HTERT RPE-1 (cell line): ENCODE results near the gene ZKSCAN5.
"Not testable (repeated sequence)": the region's sequence is repeated elsewhere in the genome, so short reads cannot be mapped to it uniquely, and the experiment has no call there.

ENCODE experiments used
- in situ Hi-C: fragments of 300-500 bp; cut with MboI; formaldehyde crosslinking; loops from 4 replicates; pipeline ENCODE4 v1.14.3; 2020; ENCODE audit warnings: low sequenced_read_pairs

Gene ZKSCAN5

DNA sequence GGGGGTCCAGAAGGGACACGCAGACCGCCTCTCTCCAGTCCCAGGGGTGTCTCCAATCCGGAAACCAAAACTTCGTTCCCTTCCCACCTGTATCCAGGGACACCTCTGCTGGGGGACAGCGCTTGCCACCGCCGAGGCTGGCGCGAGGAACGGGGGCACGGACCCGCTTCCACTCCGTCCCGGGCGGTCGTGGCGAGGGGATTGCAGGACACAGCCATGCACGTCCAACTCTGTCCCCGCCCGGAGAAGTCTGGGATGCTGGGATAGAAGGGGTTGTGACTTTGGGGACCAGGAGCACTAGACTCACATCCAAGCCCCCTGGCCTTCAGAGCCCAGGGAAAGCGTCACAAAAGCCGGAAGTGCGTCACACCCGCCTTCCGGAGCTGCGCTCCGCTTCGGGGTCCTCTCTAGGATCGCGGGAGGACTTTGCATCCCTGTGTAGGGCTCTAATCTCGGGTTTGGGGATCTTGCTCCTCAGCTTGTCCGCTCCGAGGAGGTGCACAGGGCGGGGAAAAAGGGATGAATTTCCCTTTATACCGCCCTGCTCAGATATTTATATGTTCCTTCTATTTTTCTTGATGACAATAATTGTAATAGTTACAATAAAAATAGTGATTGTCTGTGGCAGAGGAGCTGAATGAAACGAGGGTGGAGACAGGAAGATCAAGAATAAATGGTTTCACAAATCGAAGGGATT, 47.5 kb downstream of the ZKSCAN5 start, which contains the start of gene FAM200A:
FAM200A (minus strand) TSS at position 348 of the 697 bp plus-strand sequence. CDS start 3,707 bp downstream, outside the sequence.
- in situ Hi-C loops: no loop called here

DNA sequence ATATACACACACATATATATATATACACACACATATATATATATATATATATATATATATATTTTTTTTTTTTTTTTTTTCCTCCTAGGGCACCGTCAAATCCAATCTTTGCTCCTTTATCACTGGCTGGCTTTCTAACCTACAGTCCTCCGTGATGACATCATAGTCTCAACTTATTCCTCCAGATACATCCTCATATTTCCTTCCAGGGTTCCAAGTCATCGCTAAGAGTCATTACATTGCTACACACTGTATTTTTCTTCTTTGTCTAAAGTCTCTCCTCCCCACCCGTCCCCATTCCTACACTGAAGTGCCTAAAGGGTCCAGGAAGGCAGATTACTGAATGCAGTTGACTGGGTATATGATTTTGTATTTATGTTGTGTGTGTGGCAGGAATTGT, 48.6 kb downstream of the ZKSCAN5 start:
- in situ Hi-C loops: no loop called here

DNA sequence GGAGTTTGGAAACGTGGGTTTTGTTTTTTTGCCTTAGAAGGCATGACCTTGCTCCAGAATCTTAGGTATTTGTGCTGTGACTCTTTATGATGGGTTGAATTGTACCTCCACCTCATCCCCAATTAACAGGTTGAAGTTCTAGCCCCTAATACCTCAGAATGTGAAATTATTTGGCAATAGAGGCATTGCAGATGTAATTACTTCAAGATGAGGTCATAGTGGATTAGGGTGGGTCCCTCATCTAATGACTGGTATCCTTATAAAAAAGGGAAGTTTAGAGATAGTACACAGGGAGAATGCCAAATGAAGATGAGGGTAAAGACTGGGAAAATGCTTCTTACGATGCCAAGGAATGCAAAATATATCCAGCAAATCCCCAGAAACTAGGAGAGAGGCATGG, 50.5 kb downstream of the ZKSCAN5 start:
- in situ Hi-C loops: no loop called here

DNA sequence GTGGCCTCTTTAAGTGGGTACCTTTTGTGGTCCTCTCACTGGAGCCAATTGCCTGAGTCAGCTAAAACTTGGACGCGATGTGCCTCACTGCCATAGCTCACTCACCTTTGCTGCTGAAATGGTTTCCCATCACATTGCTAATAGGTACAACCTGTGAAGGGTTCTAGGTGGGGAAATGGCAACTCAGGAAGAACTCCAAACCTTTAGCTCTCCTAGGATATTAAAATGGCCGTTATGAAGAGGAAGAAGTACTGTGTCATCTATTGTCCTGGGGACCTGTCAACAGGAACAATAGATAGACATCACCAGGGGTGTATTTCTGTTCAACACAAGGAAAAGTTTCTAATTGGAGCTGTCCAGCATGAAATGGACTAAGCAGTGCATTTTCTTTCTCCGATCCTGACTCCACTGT, 52.7 kb downstream of the ZKSCAN5 start:
- in situ Hi-C loops: no loop called here

DNA sequence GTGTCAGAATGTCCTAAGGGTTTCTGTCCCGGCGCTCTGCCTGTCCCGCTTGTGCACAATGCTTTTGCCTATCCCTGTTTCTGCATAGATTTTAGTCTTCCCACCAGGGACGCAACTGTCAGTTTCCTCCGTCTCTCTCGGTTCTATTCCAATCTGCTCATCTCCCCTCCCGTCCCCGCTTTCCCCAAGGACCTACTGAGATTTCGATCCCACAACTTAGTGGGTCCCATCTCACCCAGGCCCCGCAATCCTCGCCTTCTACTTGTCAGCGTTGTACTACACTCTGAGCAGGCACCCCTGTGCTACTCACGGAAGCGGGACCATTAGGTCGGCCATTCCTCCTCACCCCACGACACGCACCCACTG, 53.5 kb downstream of the ZKSCAN5 start:
- in situ Hi-C loops: no loop called here

DNA sequence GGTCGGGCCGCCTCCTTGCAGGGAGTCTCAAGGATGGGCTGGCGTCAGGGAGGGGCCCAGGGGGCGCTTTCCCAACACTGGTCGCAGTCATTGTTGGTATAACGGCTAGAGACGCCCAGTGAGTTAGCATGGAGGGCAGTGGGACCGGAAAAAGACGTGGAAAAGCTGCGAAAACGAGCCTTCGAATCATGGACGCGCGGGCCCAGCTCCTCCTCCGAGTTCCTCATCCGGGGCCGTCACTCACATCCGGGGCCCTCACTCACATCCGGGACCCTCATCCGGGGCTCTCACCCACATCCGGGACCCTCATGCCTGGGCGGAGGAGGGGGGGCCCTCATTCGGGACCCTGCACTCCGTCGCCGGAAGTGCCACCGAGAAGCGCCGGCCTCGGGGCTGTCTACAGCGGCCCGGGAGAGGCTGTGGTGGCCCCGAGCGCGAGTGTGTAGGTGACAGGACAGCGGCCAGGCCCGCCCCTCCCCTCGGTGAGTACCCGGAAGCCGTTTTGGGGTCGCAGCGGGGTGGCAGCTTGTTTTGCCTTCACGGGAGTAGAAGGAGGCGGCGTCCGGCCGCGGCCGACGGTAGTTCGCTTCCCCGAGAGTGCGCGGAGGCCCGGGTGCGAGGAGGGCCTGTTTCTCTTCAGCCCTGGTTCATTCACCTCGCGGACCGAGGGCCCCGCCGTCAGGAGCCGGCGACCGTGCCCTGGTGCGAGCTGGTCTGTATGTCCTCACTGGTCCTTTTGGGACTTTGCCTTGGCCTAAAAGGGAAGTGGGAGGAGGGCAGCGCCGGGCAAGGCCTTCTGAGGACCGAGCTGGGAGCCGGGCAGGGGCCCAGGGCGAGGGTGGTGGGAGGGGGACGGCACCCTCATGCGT, 54.1 kb downstream of the ZKSCAN5 start, which contains the start of gene ZNF655:
ZNF655 (plus strand) TSS at position 337 of the 869 bp plus-strand sequence. CDS start 1,918 bp downstream, outside the sequence.
- in situ Hi-C loops: no loop called here

DNA sequence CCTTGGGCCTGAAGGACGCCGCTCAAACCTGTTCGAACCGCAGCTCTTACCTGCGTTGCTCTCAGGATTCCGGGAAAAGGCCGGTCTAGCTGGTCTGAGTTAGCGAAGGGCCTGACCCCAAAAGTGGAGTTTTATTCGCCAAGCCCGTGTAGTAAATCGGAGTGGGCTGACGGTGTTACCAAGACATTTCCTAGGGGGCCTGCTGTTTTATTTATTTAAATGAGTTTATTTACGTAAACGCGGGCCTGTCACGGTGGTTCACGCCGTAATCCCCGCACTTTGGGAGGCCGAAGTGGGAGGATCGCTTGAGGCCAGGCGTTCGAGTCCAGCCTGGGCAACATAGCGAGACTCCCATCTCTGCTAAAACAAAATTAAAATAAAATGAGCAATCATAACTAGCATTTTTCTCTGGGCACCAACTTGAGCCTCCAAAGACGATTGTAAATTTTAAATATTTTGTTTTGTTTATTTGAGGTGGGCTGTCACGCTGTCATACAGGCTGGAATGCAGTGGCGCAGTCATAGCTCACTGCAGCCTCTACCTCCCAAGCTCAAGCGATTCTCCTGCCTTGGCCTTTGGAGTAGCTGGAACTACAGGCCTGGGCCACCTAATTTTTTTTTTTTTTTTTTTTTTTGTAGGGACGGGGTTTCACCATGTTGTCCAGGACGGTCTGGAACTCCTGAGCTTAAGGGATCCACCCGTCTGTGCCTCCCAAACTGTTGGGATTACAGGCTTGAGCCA, 54.9 kb downstream of the ZKSCAN5 start:
- in situ Hi-C loops: no loop called here

DNA sequence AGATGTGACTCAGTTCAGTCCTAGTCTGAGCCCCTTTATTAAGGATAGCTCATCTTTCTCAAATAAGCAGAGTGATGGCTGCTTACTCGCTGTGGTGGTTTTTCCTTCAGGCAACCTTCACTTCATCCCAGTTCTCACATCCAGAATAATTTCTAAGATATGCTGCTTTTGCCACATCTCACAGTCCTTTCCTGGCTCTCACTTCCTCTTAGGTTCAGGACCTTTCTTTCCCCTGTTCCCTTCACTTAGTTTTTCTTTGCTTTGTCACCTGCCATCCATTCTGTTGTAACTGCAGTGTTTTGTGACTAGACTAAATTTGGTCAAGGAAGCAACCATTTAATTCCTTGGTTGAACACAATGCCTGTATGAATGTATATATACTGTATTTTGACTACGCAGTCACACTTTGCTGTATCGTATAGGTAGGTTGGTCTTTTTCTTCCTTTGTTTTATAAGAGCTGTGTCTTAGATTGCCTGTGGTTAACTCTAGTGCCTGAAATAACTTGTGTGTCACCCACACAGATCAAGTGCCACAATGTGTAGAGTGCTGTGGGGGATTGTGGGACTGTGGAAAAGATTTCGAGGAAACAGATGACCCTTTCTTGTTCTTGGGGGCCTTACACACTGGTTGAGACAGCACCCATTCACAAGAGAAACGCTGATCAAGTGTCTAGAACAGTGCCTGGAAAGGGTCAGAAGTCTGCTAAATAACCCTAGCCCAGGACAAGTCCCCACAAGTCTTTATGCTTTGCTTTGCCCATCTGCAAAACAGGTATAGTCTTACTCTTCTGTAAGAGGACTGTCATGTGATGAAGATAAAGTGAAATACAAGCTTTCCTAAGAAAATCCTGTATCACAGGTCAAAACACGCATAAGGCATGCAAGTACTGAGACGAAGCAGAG, 56.6 kb downstream of the ZKSCAN5 start:
- in situ Hi-C loops: no loop called here

DNA sequence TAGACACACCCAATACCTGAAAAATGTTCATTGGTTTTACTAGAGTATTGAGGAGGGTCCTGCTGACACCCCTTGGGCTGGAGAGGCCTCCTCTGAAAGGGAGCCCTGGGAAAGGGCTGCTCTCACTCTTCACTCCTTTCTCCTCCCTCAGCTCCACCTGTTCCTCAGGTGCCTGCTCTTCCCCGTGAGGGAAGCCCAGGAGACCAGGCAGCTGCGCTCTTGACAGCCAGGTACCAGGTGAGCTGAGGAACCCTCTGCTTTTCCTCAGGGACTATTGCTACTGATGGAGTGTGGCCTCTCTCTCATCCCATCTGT, 57.2 kb downstream of the ZKSCAN5 start:
- in situ Hi-C loops: no loop called here

DNA sequence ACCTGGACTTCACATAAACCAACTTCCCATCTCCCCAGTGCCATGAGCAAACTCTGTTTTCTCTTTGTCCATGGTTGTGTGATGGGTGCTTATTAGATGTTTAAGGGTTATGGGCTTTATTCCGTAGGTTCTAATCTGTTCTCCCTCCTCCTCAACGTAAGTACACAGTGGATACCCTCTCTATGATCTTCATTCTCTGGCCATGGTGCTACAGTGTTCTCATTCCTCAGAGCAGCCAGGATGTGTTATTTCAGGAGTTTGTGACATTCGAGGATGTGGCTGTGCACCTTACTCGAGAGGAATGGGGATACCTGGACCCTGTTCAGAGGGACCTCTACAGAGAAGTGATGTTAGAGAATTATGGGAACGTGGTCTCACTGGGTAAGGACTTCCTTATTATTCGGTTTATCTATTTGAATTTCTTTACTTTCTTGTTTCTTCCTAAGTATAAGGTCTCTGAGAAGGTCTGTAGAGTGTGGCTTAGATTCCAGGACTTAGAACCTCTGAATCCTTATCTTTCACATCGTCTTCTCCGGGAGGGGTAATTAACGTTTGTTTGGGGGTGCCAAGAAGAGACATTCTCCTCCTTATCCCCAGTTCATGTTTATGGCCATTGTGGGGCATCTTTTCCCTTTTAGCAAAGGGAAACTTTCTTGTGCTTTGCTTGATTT, 57.8 kb downstream of the ZKSCAN5 start:
- in situ Hi-C loops: no loop called here

DNA sequence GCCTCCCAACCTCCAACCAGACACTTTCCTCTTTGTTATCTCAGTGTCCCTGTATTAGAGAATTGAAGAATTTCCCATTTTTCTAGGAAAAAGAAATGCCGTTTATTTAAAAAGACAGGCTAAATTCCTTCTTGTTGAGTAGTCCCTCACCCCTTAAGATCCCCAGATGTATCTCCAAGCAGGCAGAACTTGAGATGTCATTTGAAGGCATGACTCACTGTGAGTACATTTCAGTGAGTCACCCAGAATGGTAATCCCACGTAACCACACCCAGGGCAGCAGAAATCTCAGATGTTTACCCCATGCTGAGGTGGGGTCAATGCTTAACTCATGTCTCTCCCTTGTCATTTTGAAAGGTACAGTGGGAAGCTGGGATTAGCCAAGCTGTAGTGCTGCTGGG, 58.4 kb downstream of the ZKSCAN5 start:
- in situ Hi-C loops: no loop called here

DNA sequence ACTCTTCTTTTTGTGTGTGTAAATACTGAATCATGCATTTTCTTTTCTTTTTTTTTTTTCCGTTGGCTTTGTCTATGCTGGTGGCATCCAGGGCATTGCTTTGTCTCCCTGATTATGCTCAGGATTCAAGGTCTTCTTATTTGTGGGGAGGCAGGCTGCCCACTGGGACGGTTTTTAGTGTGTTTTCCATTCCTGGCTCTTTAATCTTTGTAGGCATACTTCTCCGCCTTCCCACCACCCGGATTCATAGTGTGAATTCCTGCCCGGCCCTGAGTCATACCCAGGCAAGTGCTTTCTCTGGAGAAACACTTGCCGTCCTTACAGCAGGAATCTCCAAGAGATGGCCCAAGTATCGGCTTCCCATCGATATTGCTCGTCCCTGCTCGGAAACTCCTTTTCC, 59.2 kb downstream of the ZKSCAN5 start:
- in situ Hi-C loops: no loop called here

DNA sequence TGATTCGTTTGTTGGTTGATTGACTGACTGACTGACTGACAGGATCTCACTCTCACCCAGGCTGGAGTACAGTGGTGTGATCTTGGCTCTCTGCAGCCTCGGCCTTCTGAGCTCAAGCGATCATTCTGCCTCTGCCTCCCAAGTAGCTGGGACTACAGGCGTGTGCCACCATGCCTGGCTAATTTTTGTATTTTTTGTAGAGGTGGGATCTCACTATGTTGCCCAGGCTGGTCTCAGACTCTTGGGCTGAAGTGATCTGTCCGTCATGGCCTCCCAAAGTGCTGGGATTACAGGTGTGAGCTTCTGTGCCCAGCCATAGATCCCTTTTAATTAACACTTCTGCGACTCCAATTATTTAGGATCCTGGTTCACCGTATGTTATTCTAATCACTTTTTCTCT, 64.3 kb downstream of the ZKSCAN5 start:
- in situ Hi-C loops: not testable (repeated sequence)

DNA sequence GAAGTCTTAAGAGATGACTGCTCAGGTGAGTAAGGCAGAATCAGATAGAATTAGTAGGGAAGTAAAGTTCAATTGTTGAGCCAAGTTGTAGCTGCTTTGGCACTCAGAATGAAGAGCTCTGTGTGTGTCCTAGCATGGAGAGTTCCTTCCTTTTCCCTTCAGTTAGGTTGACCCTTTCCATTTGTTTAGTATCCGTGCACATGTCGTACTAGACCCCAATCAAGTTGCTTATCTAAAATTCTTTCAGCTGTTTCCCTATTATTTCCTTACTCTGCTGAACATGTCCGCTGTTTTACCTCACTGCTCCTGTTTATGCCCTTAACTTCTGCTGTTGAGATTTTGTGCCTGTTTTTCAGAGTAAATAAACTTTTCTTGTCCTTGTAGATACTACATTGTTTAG, 67.3 kb downstream of the ZKSCAN5 start:
- in situ Hi-C loops: no loop called here

DNA sequence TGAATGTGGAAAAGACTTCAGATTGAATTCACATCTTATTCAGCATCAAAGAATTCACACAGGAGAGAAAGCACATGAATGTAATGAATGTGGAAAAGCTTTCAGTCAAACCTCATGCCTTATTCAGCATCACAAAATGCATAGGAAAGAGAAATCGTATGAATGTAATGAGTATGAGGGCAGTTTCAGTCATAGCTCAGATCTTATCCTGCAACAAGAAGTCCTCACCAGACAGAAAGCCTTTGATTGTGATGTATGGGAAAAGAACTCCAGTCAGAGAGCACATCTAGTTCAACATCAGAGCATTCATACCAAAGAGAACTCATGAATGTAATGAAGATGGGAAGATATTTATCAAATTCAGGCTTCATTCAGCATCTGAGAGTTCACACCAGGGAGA, 68.8 kb downstream of the ZKSCAN5 start:
- in situ Hi-C loops: no loop called here

DNA sequence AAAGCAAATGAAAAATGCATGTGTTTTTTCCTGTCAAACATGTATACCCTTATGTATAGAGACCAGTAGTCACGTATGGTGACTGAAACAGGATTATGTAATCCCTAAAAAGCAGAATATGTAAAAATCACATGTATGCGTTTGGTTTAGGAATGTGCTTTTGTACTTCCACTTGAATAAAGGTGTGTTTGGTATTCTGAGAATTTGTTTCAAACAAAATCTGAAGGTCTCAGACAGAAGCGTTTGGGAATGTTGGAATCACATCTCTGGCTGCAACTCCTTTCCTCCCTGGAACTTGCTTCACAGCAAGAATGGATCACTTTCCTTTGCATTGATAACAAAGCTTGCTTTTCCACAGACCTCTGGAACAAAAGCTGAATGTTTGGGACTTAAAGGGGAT, 71.8 kb downstream of the ZKSCAN5 start:
- in situ Hi-C loops: no loop called here

DNA sequence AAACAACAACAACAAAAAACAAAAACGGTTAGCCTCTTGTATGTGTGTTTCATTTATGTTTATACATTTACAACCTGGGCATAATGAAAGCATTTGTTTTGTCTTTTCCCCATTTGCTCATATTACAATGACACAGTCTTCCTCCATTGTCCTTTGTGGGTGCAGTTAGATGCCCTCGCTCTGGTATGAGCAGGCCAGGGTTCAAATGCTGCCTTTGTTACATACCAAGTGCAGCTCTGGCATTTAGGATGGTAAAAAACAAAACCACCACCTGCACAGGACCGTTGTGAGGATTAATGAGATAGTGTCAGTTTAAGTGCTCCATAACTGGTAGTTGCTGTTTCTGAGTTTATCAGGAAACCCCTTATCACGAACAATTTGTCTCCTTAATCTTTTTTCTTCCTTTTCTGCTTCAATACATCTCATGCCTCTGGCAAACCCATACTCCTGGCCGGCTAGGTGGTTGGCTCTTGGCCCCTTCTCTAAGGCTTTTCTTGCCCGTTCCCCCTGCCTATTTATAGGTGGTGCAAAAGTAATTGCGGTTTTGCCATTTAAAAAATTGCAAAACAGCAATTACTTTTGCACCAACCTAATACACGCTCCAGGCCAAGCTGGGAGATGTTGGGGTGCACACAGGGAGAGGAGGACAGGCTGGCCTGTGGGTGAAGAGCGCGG, 75.0 kb downstream of the ZKSCAN5 start:
- in situ Hi-C loops: no loop called here

DNA sequence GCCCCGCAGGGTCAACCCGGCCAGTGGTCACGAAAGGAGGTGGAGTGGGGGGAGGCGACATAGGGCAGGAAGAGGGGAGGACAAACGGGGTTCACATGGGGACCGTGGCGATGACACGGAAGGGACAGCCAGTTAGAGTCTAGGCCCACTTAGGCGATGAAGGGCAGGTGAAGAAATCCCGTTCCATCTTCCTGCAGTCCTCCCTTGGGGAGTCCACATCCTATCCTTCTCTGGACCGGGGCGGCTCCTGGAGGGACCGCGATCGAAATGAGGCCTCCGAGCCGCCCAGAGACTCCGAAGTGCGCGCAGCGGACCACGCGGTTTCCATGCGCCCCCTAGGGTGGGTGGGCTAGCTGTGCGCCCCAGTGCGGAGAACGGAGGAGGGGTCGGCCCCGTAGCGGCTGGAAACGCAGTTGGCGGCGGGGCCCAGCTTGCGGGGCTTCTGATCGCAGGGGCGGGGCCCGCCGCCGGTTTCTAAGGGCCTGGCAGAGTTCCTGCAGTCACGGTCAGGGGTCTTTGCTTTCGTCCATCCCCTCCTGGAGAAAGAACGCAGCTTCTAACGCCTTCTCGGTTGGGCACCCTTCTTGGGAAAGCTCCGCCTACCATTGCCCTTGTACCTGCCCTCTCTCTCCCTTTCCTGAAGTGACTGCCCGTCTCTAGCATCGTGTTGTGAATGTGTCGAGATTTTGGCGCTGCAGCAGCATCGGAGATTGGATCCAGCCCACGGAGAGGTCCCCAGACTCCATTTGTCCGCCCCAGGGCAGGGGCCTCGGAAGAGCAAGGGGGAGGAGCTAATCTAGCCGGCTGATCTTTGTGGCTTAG, 75.7 kb downstream of the ZKSCAN5 start:
- in situ Hi-C loops: no loop called here
